IPS DF 4.7 (cell line): Measurements from ENCODE around the gene KLHL10.

ENCODE experiments used
- DNase-seq: peaks from one replicate; pipeline ENCODE4 v3.0.0-alpha.2; 2013; ENCODE audit warnings: low spot score; ENCODE audit errors: extremely low read depth

The KLHL10 gene

DNA sequence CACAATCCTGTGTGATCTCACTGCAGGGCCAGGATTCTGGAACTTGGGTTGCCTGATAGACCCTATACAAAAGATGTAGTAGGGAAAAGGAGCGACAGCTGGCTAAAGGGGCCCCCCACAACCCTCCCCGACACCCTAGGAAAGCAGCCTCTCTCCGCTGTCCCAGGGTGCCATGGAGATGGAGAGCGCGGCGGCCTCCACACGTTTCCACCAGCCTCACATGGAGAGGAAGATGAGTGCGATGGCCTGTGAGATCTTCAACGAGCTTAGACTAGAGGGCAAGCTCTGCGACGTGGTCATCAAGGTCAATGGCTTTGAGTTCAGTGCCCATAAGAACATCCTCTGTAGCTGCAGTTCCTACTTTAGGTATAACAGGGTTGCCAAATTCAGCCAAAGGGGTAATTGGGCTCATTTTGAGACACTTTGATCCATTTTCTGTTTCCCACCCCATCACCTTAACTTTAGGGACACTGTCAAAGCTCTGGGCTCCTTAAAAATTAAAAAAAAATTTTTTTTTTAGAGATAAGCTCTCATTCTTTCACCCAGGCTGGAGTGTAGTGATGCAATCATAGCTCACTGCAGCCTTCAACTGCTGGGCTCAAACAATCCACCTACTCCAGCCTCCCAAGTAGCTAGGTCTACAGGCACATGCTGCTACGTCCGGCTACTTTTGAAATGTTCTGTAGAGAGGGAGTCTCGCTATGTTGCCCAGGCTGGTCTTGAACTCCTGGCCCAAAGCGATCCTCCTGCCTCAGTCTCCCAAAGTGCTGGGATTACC, at the start of gene KLHL10:
Gene KLHL10 (plus strand): TSS at position 65 of the 778 bp plus-strand sequence. CDS start 108 bp downstream, at position 173.
- DNase-seq = no peak

DNA sequence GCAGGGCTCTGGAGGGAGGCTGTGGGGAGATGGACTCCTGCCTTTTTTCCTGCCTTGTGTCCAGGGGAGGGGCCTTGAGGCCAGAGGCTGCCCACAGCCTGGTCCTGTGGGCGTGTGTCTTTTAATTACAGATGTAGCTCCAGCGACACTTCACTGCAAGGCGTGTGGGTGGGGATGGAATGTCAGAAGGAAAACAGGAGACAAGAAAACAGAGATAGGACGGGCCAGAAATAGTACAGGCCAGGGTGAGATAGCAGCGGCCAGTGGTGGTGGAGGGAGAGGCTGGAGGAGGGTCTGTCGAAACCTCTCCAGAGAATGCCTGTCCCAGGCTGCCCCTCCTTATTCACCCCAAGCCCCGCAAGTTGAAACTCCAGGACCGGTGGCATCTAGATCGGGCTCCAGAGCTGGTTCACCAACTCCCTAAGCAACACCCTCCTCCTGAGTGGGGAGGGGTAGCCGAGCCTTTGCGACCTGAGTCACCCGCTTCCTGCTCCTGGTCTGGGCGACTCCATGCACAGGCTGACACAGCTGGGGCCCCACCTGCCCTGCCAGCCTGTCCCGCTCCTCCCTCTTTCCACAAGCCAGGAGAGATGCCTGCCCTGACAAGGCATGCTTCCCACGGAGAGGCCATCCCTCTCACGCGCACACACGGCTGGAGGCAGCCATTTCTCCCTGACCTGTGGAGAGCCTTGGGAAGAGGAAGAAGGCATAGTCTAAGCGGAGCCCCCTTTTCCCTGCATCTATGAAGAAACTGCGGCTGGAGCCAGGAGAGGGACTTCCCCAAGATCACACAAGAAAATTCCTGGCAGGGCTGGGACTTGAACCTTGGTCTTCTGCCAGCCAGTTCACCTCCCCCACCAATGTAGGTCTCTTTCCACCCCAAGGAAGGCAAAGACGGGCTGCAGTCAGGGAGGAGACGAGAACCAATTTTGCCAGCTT, 44.5 kb upstream of the KLHL10 start:
- DNase-seq = no peak

DNA sequence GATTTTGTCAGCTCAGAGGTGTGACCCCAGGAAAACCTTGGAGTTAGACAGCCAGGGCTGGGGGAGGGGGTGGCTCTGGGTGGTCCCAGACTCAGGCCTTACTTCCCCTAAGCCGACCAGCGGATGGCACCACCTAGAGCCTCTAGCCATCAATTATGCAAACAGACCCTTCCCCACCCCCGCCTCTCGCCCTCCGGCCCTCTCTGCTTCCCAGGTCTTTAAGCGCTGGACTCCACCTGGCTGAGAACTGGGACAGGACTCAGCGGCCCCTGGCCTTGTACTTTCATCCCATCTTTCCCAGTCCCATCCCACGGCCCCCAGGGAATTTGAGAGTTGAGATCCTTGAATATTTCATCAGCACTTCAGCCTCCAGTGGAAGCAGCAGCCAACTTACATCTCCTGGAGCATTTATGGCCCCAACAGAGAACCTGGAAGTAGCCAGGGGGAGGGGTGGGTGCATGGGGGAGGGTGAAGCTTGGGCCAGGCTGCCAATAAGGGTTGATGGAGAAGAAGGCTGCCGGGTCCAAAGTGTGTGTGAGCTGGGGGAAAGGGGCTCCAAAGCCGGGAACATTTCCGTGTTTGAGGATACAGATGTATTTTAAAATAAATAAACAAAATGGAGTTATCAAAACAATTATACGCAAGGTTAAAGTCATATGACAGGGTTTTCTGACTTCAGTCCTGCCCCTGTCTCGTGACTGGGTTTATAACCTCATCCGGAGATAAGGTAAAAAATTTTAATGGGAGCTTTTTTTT, 43.7 kb upstream of the KLHL10 start:
- no peak for DNase-seq

DNA sequence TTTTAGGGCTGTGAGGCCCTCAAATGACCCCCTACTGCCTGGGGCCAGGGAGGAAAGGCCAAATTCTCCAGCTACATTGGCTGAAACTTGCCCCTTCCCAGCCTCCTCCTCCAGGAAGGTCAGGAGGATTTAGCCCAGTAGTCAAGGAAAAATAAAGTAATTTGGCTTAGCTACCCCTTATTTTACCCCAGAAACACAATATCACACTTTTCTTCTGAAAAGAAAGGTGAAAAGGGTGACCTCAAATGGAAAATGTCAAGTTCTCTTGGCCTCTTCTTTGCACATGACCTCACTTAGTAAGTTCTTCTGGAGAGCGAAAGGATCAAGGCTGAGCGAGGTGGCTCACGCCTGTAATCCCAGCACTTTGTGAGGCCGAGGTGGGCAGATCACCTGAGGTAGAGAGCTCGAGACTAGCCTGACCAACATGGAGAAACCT, 43.1 kb upstream of the KLHL10 start:
- no peak for DNase-seq

DNA sequence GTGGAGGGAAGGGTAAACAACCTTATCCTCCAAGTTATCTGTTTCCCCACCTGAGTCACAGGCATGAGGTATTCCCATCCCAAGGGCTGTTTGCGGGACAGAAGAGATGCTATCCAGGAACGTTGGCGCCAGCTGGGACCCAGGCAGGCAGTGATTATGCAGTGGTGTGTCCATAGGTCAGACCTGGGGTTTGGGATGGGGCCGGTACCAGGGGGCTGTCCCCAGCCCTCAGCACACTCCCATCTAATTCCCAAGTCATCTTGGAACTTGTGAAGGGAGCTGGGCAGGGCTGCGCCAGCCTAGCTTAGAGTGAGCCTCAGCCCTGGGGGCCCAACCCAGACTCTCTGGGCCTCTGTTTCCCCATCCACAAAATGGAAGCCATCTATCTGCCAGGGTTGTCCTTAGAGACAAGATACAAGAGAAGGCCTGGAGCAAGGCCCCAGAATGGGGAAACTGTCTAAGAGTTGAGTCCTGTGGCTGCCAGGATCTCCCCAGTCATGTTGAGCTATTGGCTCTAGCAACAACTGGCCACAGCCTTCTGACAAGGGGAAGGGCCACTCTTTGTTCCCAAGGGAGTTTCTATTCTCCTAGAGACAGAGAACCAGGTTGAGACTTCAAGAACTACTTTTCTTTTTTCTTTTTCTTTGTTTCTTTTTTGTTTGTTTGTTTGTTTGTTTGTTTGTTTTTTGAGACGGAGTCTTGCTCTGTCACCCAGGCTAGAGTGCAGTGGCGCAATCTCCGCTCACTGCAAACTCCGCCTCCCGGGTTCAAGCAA, 41.3 kb upstream of the KLHL10 start:
- DNase-seq = no peak

DNA sequence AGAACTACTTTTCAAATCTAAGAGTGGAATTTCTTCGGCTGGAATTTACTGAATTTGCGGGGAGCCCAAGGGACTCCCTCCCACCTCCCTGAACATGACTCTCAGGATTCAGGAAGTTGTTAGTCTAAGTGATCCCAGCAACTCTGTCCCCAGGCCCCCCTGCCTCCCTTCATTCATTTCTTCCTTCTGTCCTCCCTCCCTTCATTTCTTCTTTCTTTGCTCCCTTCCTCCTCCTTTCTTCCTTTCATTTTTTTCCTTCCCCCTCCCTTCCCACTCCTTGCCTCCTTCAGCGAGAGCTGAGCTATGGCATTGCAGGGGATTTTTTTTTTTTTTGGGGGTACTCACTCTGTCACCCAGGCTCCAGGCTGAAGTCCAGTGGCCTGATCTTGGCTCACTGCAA, 40.2 kb upstream of the KLHL10 start:
- DNase-seq = no peak

DNA sequence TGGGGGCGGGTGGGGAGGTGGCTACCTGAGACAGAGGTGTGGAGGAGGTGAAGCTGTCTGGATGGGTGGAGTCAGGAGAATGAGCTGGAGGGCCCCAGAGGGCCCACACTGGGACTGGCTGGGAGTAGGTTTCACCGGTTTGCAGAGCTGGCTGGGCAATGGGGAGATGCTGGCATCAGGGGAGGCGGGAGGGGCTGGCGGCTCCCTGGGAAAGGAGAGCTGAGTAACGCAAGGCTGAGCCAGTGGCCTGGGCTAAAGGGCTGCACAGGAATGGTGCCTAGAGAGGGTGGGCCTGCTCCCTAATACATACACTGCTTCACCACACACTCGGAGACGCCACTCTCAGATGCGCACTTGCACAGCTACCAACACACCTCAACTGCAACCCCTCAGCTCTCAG, 38.3 kb upstream of the KLHL10 start:
- no peak for DNase-seq

DNA sequence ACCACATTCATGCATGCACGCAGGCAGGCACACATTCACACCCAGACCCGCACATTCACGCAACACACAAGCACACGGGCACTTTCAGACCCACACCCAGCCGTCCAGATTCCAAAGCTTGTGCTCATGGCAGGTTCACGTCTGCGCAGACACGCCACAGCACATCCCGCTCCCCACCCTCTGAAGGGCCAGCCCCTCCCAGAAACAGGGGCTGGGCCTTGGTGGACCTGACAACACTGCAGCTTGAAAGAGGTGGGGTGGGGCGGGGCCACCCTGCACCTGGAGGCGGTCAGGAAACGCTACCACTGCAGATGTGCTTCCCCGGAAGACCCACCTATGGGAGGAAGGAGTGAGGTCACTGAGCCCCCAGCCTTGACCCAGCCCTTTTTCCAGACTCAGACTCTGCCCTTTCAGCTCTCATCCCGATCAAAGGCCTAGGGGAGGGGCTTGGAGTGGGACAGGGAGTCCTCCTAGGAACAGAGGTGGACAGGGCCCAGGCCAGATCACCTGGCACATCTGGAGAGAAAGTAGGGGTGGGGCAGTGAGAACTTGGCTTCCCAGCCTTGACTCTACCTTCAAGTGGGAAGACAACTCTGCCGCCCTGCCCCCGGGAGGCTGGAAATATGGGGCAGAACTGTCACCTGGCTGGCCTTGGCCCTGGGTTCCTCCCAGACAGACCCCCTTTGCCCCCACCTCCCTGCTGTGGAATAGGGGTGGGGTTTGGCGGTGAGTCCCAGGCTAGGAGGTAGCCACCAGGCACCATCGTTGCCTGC, 36.8 kb upstream of the KLHL10 start:
- no peak for DNase-seq

DNA sequence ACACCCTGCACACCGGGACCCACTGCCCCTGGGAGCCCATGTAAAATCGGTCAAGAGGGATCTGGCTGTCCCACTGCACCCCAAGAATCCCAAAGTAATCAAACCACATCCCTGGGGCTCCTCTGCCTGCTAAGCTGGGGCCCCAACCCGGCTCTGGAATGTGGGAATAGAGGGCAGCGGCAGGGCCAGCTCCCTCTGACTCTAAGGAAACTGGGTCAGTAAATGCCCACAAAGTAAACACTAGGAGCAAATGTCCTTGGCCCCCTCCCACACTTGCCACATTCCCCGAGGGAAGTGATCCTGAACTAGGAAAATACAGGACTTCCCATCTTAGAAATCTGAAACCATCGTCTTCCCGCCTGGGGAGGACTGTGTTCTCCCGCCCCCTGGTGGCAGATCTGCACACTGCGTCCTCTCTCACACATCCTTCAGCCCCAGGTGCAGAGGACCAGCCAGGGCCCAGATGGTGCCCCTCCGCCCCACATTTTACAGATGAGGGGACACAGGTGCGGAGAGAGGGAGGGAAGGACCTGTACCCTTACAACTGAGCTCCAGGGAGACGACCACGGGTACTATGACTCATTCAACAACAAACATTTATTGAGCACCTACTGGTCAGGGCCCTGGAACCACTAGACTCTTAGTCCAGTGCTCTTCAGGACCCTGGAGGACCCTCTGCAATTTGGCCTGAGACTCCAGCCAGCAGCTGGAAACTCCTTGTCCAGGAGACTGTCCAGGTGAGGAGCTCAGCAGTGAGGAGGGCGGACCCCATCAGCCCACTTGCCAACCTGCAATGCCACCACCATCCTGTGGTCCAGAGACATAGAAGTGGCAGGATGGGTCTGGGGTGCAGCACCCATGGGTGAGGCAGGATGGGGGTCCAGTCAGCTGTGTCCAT, 36.0 kb upstream of the KLHL10 start:
- no peak for DNase-seq

DNA sequence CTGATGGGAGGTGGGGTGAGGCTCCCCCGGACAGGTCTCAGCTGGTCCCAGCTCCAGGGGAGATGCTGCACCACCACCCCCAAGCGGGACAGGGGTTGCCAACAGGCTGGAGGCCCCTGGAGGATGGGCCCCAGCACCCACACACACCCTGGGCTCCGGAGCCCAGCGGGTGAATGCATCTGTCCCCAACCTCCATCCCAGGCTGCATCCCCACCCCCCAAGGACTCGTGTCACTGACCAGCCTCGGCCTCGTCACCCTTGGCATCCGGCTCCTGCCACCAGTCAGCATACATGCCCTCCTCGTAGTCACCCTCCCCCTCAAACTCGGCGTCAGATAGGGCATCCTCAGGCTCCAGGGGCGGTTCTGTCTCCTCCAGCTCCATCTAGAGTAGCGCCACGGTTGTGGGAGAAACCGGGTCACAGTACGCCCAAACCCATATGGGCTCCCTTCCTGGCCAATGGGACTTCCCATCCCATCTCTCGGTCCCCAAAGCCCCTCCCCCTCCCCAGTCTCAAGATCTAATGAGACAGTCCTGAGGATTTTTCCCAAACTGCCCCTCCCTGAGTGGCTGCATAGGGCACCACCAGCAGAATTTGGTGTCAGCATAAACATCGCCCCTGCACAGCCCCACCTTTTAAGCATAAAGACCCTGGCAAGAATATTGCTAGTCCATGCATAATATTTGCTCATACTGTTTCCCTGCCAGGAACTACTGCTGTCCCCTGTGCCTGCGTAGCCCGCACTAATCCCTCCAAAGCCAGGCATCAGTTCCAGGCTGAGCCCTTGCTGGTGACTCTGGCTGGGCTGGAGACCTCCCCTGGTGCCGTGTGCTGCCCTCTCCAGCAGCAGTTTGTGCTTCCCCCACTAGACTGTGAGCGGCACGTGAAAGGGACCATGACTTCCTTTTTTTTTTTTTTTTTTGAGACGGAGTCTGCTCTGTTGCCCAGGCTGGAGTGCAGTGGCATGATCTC, 34.3 kb upstream of the KLHL10 start:
- no peak for DNase-seq

DNA sequence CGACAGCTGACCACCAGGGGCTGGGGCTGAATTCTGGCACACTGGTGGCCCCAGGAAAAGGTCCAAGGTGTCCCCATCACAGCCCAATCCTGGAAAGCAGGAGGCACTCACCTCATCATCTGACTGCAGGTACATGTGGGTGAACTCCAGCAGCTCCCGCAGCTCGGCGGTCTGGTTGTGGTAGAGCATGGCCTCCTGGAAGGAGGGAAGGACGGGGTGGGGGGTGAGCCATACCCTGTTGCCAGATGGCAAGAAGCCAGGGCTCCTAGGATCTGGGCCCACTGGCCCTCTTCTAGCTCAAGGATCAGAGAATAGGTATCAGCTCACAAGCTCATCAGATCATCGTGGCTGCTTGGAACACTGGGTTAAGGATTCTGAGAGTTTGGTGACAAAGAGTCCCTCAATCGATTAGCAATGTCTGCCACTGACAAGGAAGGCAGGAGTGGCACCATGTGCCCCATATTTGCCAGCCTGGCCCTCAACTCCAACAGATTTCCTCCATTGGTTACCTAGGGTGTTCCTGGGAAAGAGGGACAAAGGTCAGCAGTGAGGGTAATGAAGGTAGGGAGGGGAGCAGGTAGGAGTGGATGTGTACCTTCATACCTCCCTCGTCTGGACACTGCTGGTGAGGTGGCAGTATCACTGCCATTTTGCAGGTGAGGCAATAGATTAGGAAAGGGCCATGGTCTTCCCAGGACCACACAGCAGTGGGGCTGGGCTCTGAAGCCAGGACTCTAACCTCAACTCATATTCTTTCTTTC, 30.8 kb upstream of the KLHL10 start:
- no peak for DNase-seq

DNA sequence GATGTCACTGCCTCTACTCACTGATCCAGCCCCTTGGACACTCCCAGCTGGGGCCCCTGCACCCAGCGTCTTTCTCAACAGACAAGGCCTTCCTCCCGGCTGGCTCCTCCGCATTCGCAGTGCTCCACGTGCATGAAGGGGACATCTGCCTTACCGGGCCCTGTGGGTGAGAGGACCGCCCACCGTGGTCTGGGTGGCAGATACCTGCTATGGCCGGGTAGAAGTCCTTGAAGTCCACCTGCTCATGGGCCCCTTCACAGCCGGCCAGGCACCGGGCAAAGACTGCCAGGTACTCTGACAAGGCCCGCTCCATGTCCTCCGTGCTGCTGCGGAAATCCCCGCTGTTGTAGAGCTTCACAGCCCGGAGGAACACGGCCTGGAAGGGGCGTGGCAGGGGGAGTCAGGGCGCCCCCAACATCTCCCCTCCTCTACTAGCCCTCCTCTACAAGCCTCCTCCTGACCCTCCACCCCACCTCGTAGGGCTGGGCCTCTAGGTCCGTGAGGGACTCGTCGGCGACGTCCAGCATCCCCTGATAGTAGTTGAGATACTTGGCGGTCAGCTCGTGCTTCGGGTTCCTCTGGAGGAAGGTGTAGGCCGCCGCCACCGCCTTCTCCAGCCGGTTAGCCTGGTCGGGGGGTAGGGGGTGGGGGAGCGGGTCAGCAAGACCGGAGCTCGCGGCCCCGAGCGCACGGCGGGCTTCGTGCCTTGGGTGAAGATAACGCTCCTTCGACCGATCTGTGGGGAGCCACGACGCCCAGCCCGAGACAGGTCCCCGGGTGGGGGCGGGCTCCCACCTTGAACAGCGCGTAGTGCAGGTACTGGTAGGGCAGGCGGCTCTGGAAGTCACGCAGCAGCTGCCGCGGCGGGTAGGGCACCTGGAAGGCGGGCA, 26.7 kb upstream of the KLHL10 start:
- DNase-seq = no peak

DNA sequence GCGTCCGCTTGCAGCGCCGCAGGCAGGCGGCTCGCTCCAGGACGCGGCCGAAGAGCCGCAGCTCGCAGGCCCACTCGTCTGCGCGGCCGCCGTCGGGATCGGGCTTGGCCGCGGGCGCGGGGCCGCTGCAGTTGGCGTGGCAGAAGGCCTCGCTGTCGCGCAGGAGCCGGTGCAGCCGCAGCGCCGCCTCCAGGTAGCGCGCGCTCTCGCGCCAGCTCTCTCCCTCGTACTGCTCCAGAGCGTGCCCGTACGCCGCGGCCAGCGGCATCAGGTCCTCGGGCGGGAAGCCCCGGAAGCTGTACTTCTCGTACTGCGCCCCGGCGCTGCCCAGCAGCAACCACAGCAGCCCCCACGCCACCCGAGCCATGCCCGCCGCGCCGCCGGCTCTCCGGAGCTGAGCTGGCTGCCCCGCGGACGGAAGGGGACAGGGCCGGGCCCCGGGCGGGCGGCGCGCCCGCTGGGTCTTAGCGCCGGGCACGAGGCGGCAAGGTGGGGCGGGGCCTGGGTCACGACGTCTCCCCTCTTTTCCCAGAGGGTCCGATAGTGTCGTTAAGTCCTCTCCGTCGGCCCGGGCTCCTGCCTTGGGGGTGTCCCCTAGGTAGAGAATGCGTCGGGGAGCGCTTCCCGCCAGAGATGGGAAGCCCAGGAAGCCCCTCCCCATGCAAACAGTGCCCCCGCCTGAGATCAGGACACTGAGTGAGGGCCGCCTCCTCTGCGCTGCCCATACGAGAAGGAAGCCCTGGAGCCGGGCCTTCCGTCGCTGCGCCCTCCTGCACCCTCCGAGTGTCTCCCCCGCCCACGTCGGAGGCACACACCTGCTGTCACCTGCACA, 25.9 kb upstream of the KLHL10 start, which contains the start of gene P3H4:
Gene P3H4 (minus strand): TSS at position 401 of the 832 bp plus-strand sequence. CDS start 34 bp downstream, at position 367.
- no peak for DNase-seq

DNA sequence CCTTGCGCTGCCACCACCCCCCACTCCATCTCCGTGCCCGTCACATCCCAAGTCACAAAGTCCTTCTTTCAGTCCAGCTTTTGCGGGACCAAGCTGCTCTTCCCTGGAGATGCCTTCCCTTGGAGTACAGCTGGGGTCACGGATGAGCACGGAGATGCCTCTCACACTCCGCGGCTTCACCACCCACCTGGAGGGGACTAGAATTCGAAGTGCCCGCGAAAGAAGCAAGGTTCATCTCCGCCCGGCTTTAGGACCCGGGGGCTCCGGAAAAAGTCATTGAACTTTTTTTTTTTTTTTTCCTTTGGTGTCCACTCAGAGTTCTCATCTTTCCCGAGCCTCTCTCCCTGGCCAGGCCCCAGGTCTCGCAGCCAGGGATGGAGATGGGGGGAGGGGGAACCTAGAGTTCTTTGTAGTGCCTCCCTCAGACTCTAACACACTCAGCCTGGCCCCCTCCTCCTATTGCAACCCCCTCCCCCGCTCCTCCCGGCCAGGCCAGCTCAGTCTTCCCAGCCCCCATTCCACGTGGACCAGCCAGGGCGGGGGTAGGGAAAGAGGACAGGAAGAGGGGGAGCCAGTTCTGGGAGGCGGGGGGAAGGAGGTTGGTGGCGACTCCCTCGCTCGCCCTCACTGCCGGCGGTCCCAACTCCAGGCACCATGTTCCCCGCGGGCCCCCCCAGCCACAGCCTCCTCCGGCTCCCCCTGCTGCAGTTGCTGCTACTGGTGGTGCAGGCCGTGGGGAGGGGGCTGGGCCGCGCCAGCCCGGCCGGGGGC, 25.1 kb upstream of the KLHL10 start, which contains the start of gene FKBP10:
Gene FKBP10 (plus strand): TSS at position 624 of the 771 bp plus-strand sequence. CDS start 31 bp downstream, at position 655.
- DNase-seq = no peak
